Measurements from ENCODE around the gene AQP12B. TPM values are rescaled to one million over a fixed set of nuclear protein-coding genes. Genes with fewer than 3 reads are reported as not detected.

The AQP12B gene
- total and polyA plus RNA-seq, 4 donors = not detected

- H3K4me1 ChIP-seq (ENCODE audit: control insufficient read depth in 4 of 4, insufficient read depth in 4 of 4, low read length in 3 of 4) = no peaks in the 10 kb centered on the region
- no peaks in the 10 kb centered on the region for H3K27me3 ChIP-seq (ENCODE audit: control insufficient read depth in 4 of 4, insufficient read depth in 4 of 4, low read length in 3 of 4)
- H3K9ac ChIP-seq (ENCODE audit: low read depth in 1 of 2, low read length in 2 of 2) = no peak overlapping the region
- no peaks in the 10 kb centered on the region for H3K9me3 ChIP-seq (ENCODE audit: control insufficient read depth in 4 of 4, low read length in 3 of 4)
- no peak overlapping the region for H3K27ac ChIP-seq (ENCODE audit: low read depth in 1 of 2, low read length in 2 of 2)
- no peak overlapping the region for H3K4me3 ChIP-seq (ENCODE audit: low read depth in 1 of 3, low read length in 3 of 3)
- WGBS = 88% methylated on average over 7 of the region's 7 CpGs
- no peak for DNase-seq (ENCODE audit: low spot score)
- no peak for TF ChIP-seq RXRA (IDR thresholded peaks at IDR 0.05)
- TF ChIP-seq NR2F2 (IDR thresholded peaks at IDR 0.05) = no peak
- TF ChIP-seq ZBTB33 (IDR thresholded peaks at IDR 0.05) = no peak
- TF ChIP-seq RAD21 (IDR thresholded peaks at IDR 0.05) = no peak
- no peak for TF ChIP-seq EGR1 (IDR thresholded peaks at IDR 0.05; ENCODE audit: low read depth in 2 of 2)
- no peak for TF ChIP-seq HNF4G (IDR thresholded peaks at IDR 0.05)
- TF ChIP-seq FOXA2 (IDR thresholded peaks at IDR 0.05) = no peak
- TF ChIP-seq ATF3 (IDR thresholded peaks at IDR 0.05) = no peak
- no peak for TF ChIP-seq TAF1 (conservative IDR thresholded peaks at IDR 0.05)
- TF ChIP-seq HNF4A (conservative IDR thresholded peaks at IDR 0.05) = no peak
- no peak for TF ChIP-seq FOXA1 (IDR thresholded peaks at IDR 0.05)
- no peak for TF ChIP-seq REST (IDR thresholded peaks at IDR 0.05)
- TF ChIP-seq JUND (IDR thresholded peaks at IDR 0.05) = no peak
- TF ChIP-seq SP1 (IDR thresholded peaks at IDR 0.05) = no peak
- no peak for TF ChIP-seq CTCF (IDR thresholded peaks at IDR 0.05; ENCODE audit: low read depth, low read length, missing input control)
- TF ChIP-seq GABPA (IDR thresholded peaks at IDR 0.05 in 1 of 2, conservative IDR thresholded peaks at IDR 0.05 in 1 of 2) = no peak
- no peak for TF ChIP-seq MAX (IDR thresholded peaks at IDR 0.05)
- TF ChIP-seq YY1 (IDR thresholded peaks at IDR 0.05) = no peak
- H3K36me3 ChIP-seq (ENCODE audit: control insufficient read depth in 4 of 4, insufficient read depth in 3 of 4, low read depth in 1 of 4, low read length in 3 of 4) = no peaks in the 10 kb centered on the region
Observed at GRCh38 chr2:240725671-240726070, 43.0 kb upstream of the AQP12B start.

Data from liver (tissue), 9 donors.